GM19452 (cell line): ENCODE measurements around the gene SPATA12.

Experiments used
- ATAC-seq: cut with Tn5 transposase; IDR thresholded peaks from one replicate; pipeline ENCODE4 v1.9.1; 2021; ENCODE audit not compliant: unreplicated experiment

Gene SPATA12

GRCh38 chr3:57048728-57049127, 11.7 kb upstream of the SPATA12 start:
- no peak for ATAC-seq

- no peak for ATAC-seq
These were observed 7.8 kb upstream of the SPATA12 start for GRCh38 chr3:57052662-57053061.

- ATAC-seq: no peak
These were observed 7.3 kb upstream of the SPATA12 start for GRCh38 chr3:57053122-57053521.

GRCh38 chr3:57057351-57057750, 3.1 kb upstream of the SPATA12 start:
- ATAC-seq: no peak

GRCh38 chr3:57059411-57059810, 1.1 kb upstream of the SPATA12 start:
- no peak for ATAC-seq

GRCh38 chr3:57061556-57061955, 1.1 kb downstream of the SPATA12 start:
- ATAC-seq: no peak

GRCh38 chr3:57062101-57062631, 1.7 kb downstream of the SPATA12 start:
- ATAC-seq: no peak

- no peak for ATAC-seq
These were observed 2.6 kb downstream of the SPATA12 start for GRCh38 chr3:57063032-57063431.

GRCh38 chr3:57064001-57064400, 3.5 kb downstream of the SPATA12 start:
- ATAC-seq: no peak

- no peak for ATAC-seq
These were observed 4.1 kb downstream of the SPATA12 start for GRCh38 chr3:57064572-57064971.

GRCh38 chr3:57065588-57065987, 5.1 kb downstream of the SPATA12 start:
- no peak for ATAC-seq

GRCh38 chr3:57066471-57066870, 6.0 kb downstream of the SPATA12 start:
- no peak for ATAC-seq

- peak; percentile 99 for ATAC-seq
These were observed 8.1 kb downstream of the SPATA12 start for GRCh38 chr3:57068437-57069089.

GRCh38 chr3:57069503-57069902, 9.0 kb downstream of the SPATA12 start:
- ATAC-seq: no peak

GRCh38 chr3:57073628-57074027, 13.2 kb downstream of the SPATA12 start:
- ATAC-seq: no peak

- ATAC-seq: no peak
These were observed 13.7 kb downstream of the SPATA12 start for GRCh38 chr3:57074135-57074534.

GRCh38 chr3:57076422-57076951, 16.0 kb downstream of the SPATA12 start:
- ATAC-seq: no peak

- no peak for ATAC-seq
These were observed 17.3 kb downstream of the SPATA12 start for GRCh38 chr3:57077630-57078343.

GRCh38 chr3:57078344-57078634, 17.8 kb downstream of the SPATA12 start:
- ATAC-seq: no peak

GRCh38 chr3:57078635-57079473, 18.4 kb downstream of the SPATA12 start:
- no peak for ATAC-seq

GRCh38 chr3:57079474-57079831, 19.0 kb downstream of the SPATA12 start:
- ATAC-seq: no peak

GRCh38 chr3:57080171-57080570, 19.7 kb downstream of the SPATA12 start:
- no peak for ATAC-seq
